Body of pancreas (tissue), 4 donors: ENCODE measurements around the gene OR1I1.

ENCODE experiments used
- CTCF ChIP-seq, 7 experiments: fragments of 450-650 bp in 4 of 7; fragments of 200-600 bp in 3 of 7; sonication (generic) in 3 of 7; IDR thresholded peaks; one replicate each; pipeline ENCODE4 v1.5.1; 2016 to 2019; ENCODE audit warnings: antibody characterized with exemption in 7 of 7
- POLR2A ChIP-seq, 3 donors: fragments of 450-650 bp; IDR thresholded peaks; one replicate each; pipeline ENCODE4 v1.6.1; 2016; ENCODE audit warnings: antibody characterized with exemption in 3 of 3, mild to moderate bottlenecking in 2 of 3

- TF ChIP-seq CTCF (IDR thresholded peaks at IDR 0.05) (no peak), POLR2A (IDR thresholded peaks at IDR 0.05) (no peak)
Observed at GRCh38 chr19:15116856-15117255, 34.8 kb downstream of the OR1I1 start.
